ENCODE measurements around the gene DIAPH2. TPM values are rescaled to one million over a fixed set of nuclear protein-coding genes. Genes with fewer than 3 reads are reported as not detected.

Gene DIAPH2
- total RNA-seq, 4 donors from 2014 or later: 10.3 to 36.6 (median 17.9) TPM

GRCh38 chrX:97011540-97011939 lies 326.9 kb downstream of the DIAPH2 start:
- intact Hi-C loops (cut with DNase I): no loop called here
- 86% methylated on average over 2 of the region's 6 CpGs; no CpG with 5 or more reads in 1 of the 2 donors for WGBS, 2 donors
- H3K9me3 ChIP-seq: no peaks in the 10 kb centered on the region

GRCh38 chrX:97016106-97016505 lies 331.5 kb downstream of the DIAPH2 start:
- WGBS, 2 donors: 41 to 47% methylated on average over 1 to 2 of the region's 2 CpGs
- intact Hi-C loops (cut with DNase I): no loop called here
- Histone ChIP-seq H3K9me3 (no peaks in the 10 kb centered on the region), H3K4me3 (no peak overlapping the region), H3K27ac (no peak overlapping the region), H3K36me3 (no peaks in the 10 kb centered on the region), H3K4me1 (no peaks in the 10 kb centered on the region), H3K27me3 (no peaks in the 10 kb centered on the region)
- TF ChIP-seq CTCF (IDR thresholded peaks at IDR 0.05) (no peak), POLR2A (IDR thresholded peaks at IDR 0.05) (no peak)
- no peak for DNase-seq

More at GRCh38 chrX:97011540-97011939, 326.9 kb downstream of the DIAPH2 start:
- Histone ChIP-seq H3K4me1 (no peaks in the 10 kb centered on the region), H3K36me3 (no peaks in the 10 kb centered on the region), H3K4me3 (no peak overlapping the region), H3K27ac (no peak overlapping the region), H3K27me3 (no peaks in the 10 kb centered on the region)
- no peak for DNase-seq
- TF ChIP-seq POLR2A (IDR thresholded peaks at IDR 0.05): no peak

- intact Hi-C loops (cut with DNase I): no loop called here
- no peak overlapping the region for H3K27ac ChIP-seq
- no peaks in the 10 kb centered on the region for H3K27me3 ChIP-seq
- no peak overlapping the region for H3K4me3 ChIP-seq
- 49 to 68% methylated on average over 3 of the region's 3 CpGs for WGBS, 2 donors
- H3K9me3 ChIP-seq: no peaks in the 10 kb centered on the region
- DNase-seq: no peak
- H3K4me1 ChIP-seq: no peaks in the 10 kb centered on the region
- TF ChIP-seq CTCF (IDR thresholded peaks at IDR 0.05) (no peak), POLR2A (IDR thresholded peaks at IDR 0.05) (no peak)
- no peaks in the 10 kb centered on the region for H3K36me3 ChIP-seq
Measured at GRCh38 chrX:97021680-97022079, 337.0 kb downstream of the DIAPH2 start.

GRCh38 chrX:97026406-97026805 lies 341.8 kb downstream of the DIAPH2 start:
- TF ChIP-seq POLR2A (IDR thresholded peaks at IDR 0.05): no peak
- no peak for TF ChIP-seq CTCF (IDR thresholded peaks at IDR 0.05)
- H3K27me3 ChIP-seq: no peaks in the 10 kb centered on the region
- 58 to 63% methylated on average over 2 of the region's 2 CpGs for WGBS, 2 donors
- H3K4me1 ChIP-seq: no peaks in the 10 kb centered on the region
- H3K9me3 ChIP-seq: no peaks in the 10 kb centered on the region
- no peak overlapping the region for H3K4me3 ChIP-seq
- intact Hi-C loops (cut with DNase I): no loop called here
- H3K36me3 ChIP-seq: no peaks in the 10 kb centered on the region
- DNase-seq: no peak
- H3K27ac ChIP-seq: no peak overlapping the region

GRCh38 chrX:97027384-97027922 lies 342.8 kb downstream of the DIAPH2 start:
- H3K4me1 ChIP-seq: no peaks in the 10 kb centered on the region
- no peak overlapping the region for H3K4me3 ChIP-seq
- intact Hi-C loops (cut with DNase I): no loop called here
- 50 to 82% methylated on average over 5 to 6 of the region's 6 CpGs for WGBS, 2 donors
- H3K36me3 ChIP-seq: no peaks in the 10 kb centered on the region
- DNase-seq: no peak
- H3K27me3 ChIP-seq: no peaks in the 10 kb centered on the region
- TF ChIP-seq POLR2A (IDR thresholded peaks at IDR 0.05): no peak
- TF ChIP-seq CTCF (IDR thresholded peaks at IDR 0.05): no peak
- no peaks in the 10 kb centered on the region for H3K9me3 ChIP-seq
- no peak overlapping the region for H3K27ac ChIP-seq

- Histone ChIP-seq H3K9me3 (no peaks in the 10 kb centered on the region), H3K27ac (no peak overlapping the region), H3K36me3 (no peaks in the 10 kb centered on the region), H3K27me3 (no peaks in the 10 kb centered on the region), H3K4me1 (no peaks in the 10 kb centered on the region), H3K4me3 (no peak overlapping the region)
- TF ChIP-seq CTCF (IDR thresholded peaks at IDR 0.05) (no peak), POLR2A (IDR thresholded peaks at IDR 0.05) (no peak)
- DNase-seq: no peak
- intact Hi-C loops (cut with DNase I): no loop called here
- 61 to 68% methylated on average over 2 of the region's 2 CpGs for WGBS, 2 donors
Measured at GRCh38 chrX:97030463-97030862, 345.8 kb downstream of the DIAPH2 start.

Measured in esophagus squamous epithelium (tissue), 5 donors.